ENCODE data around the gene SEC31B.
A peak's percentile ranks its signal among the peaks of the same experiment; 100 is the strongest.

Gene SEC31B

GRCh38 chr10:100519311-100520051 lies at the start of gene SEC31B:
TSS of gene SEC31B (minus strand) at chr10:100519861. CDS start at chr10:100516952, 2,909 bp downstream.
- peak in 44 of 56 donors; percentile 5 to 64 (median 31) for DNase-seq

- DNase-seq, result no peak
These were observed 49.3 kb upstream of the SEC31B start for GRCh38 chr10:100568912-100569311.

- DNase-seq, result no peak
These were observed 48.2 kb upstream of the SEC31B start for GRCh38 chr10:100567826-100568225.

- no peak for DNase-seq
These were observed 47.6 kb upstream of the SEC31B start for GRCh38 chr10:100567249-100567648.

- DNase-seq, result no peak
These were observed 46.9 kb upstream of the SEC31B start for GRCh38 chr10:100566561-100566960.

- DNase-seq, result no peak
These were observed 45.7 kb upstream of the SEC31B start for GRCh38 chr10:100565206-100565985.

- peak in 45 of 56 donors; percentile 6 to 81 (median 44) for DNase-seq
These were observed 42.5 kb upstream of the SEC31B start for GRCh38 chr10:100562008-100562672.

GRCh38 chr10:100561005-100561404 lies 41.3 kb upstream of the SEC31B start:
- DNase-seq, result no peak

GRCh38 chr10:100560248-100560647 lies 40.6 kb upstream of the SEC31B start:
- DNase-seq, result no peak

- no peak for DNase-seq
These were observed 35.2 kb upstream of the SEC31B start for GRCh38 chr10:100554902-100555301.

GRCh38 chr10:100553929-100554328 lies 34.3 kb upstream of the SEC31B start:
- DNase-seq, result no peak

GRCh38 chr10:100551738-100552137 lies 32.1 kb upstream of the SEC31B start:
- no peak for DNase-seq

- DNase-seq, result no peak
These were observed 31.5 kb upstream of the SEC31B start for GRCh38 chr10:100551196-100551595.

- DNase-seq, result no peak
These were observed 25.3 kb upstream of the SEC31B start for GRCh38 chr10:100544950-100545349.

GRCh38 chr10:100537475-100537874 lies 17.8 kb upstream of the SEC31B start:
- DNase-seq, result no peak

GRCh38 chr10:100535715-100536353 lies 16.2 kb upstream of the SEC31B start, which contains the start of gene HIF1AN:
TSS of gene HIF1AN (plus strand) at chr10:100535943. CDS start at chr10:100535959, 16 bp downstream.
- DNase-seq, result peak; percentile 12 to 93 (median 79)

- no peak for DNase-seq
These were observed 15.7 kb upstream of the SEC31B start for GRCh38 chr10:100535338-100535714.

- DNase-seq, result no peak
These were observed 15.1 kb upstream of the SEC31B start for GRCh38 chr10:100534726-100535125.

- no peak for DNase-seq
These were observed 12.1 kb upstream of the SEC31B start for GRCh38 chr10:100531761-100532160.

GRCh38 chr10:100529475-100530298 lies 10.0 kb upstream of the SEC31B start, which contains the start of gene NDUFB8:
TSS of gene NDUFB8 (minus strand) at chr10:100529871. CDS start at chr10:100529851, 20 bp downstream.
- peak; percentile 26 to 93 (median 80) for DNase-seq

Measured in amygdala (tissue), 56 donors.